GM19351 (cell line): ENCODE measurements around the gene SOX30.

Experiments used
- ATAC-seq: cut with Tn5 transposase; IDR thresholded peaks from one replicate; pipeline ENCODE4 v1.9.1; 2021; ENCODE audit warnings: mild to moderate bottlenecking, moderate library complexity; ENCODE audit not compliant: unreplicated experiment

The SOX30 gene

DNA sequence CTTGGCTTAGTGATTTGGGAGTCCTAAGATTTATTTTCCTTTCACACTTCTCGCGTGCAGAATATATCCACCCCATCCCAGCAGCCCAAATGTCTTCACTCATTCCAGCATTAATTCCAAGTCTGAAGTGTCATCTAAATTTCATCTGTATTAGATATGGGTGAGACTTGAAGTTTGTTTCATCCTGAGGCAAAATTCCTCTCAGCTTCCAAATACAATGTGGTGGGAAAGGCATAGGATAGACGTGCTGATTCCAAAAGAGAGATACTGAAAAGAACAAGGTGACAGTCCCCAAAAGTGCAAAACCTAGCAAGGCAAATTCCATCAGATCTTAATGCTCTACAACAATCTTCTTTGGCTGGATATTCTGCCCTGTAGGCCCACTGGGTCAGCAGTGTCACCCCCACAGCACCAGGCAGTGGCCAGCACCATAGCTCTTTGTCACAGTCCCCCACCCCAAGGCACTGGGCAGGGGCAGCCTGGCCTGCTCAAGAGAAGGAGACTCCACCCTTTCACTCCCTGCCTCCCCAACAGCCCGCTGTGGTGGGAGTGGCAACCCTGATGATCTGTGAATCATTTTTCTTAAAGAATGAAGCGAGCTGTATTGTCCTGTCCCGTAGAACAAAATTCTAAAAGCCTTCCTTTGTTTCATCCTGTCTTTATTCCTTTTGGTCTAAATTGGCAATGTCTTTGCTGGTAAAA is 74.0 kb downstream of the SOX30 start:
- ATAC-seq, result no peak

DNA sequence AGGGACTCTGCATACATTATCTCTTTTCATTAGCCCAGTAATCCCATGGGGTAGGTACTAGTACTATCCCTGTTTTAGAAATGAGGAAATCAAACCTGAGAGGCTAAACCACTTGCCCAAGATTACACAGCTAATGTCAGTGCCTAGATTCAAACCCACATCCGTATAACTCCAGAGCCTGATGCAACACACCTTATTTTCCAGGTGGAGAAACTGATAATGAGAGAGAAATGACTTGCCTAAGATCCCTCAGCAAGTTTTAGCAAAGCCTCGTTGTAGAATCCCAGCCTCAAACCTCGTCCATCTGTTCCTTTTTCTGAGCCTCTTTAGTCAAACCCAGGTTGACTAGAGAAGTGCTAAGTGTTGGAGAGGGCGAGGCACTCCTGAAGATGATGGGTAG is 75.6 kb downstream of the SOX30 start:
- no peak for ATAC-seq
